Measurements from ENCODE around the gene SRMS. TPM values are rescaled to one million over a fixed set of nuclear protein-coding genes. Genes with fewer than 3 reads are reported as not detected.
A peak's percentile ranks its signal among the peaks of the same experiment; 100 is the strongest.

Gene SRMS
- total RNA-seq, 1 experiment from 2014 or later = not detected

GRCh38 chr20:63539441-63540370 is 7.8 kb downstream of the SRMS start:
- DNase-seq (ENCODE audit: low read depth) = no peak

- DNase-seq (ENCODE audit: low read depth) = no peak
Observed at GRCh38 chr20:63539092-63539430, 8.5 kb downstream of the SRMS start.

DNA sequence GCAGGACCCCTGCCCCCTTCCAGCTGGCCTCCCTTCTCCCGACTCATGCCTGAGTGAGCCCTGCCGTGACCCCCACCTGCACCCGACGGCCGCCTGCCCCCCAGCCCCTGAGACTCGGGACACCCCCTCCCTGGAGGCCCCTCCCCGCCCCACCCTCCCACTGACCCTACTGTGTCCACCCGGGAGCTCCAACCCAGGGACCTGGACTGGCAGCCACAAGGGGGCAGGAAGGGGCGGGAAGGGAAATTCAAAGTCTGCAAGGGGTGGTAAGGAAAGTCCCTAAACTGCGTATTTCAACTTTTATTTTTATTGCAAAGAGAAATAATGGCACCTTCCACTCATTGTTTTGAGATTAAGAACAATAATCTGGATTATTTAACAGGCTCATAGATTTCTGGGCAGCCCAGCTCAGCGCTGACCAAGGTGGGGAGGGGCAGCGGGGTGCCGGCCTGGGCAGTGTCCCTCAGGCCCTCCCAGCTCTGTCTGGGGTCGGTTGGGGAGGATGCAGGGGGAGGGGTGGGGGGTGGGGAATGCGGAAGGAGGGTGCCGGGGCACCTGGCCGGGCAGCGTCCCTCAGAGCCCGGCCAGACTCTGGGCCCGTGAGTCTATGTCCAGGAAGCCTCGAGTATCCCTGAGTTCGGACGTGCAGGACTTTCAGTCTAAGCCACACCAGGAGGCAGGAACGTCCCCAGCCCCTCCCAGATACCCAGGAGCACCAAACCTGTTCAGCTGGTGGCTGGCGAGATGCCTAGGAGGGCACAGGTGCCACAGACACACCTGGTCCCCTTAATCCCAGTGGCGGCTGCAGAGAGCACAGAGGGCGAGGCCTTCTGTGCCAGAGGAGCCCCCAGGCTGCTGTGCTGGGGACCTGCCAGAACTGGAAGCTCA is 9.1 kb downstream of the SRMS start:
- DNase-seq (ENCODE audit: low read depth) = no peak

- peak; percentile 78 for DNase-seq (ENCODE audit: low read depth)
Observed at GRCh38 chr20:63537525-63538203, 9.9 kb downstream of the SRMS start.

DNA sequence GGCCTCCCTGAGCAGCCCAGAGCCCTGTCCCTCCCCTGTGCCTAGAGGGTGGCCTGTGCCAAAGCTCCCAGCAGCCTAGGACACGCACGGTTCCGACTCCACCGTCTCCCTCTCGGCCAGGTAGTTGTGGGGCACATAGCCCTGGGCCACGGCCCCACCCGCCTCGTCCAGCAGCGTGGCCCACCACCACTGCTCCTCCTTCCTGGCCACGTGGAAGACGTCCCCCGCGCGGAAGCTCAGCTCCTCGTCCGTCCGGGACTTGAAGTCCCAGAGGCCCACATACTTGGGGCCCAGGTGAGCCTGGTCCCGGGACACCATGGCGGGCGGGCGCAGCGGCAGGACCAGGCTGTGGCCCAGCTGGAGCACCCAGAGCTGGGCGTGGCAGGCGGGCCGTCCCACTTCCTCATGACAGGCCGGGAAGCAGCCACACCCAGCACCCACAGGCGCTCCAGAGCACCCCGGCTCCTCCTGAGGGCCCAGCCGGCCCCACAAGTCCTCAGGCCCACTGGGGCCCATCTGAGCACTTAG is 10.5 kb downstream of the SRMS start, which contains the start of gene PTK6:
PTK6 (minus strand) TSS at position 380 of the 528 bp plus-strand sequence; CDS start at position 318, 62 bp downstream.
- DNase-seq (ENCODE audit: low read depth) = no peak

GRCh38 chr20:63536241-63536977 is 11.1 kb downstream of the SRMS start:
- DNase-seq (ENCODE audit: low read depth) = peak; percentile 68

- no peak for DNase-seq (ENCODE audit: low read depth)
Observed at GRCh38 chr20:63534831-63535651, 12.5 kb downstream of the SRMS start.

GRCh38 chr20:63534427-63534830 is 13.1 kb downstream of the SRMS start:
- DNase-seq (ENCODE audit: low read depth) = no peak

- no peak for DNase-seq (ENCODE audit: low read depth)
Observed at GRCh38 chr20:63533871-63534393, 13.6 kb downstream of the SRMS start.

DNA sequence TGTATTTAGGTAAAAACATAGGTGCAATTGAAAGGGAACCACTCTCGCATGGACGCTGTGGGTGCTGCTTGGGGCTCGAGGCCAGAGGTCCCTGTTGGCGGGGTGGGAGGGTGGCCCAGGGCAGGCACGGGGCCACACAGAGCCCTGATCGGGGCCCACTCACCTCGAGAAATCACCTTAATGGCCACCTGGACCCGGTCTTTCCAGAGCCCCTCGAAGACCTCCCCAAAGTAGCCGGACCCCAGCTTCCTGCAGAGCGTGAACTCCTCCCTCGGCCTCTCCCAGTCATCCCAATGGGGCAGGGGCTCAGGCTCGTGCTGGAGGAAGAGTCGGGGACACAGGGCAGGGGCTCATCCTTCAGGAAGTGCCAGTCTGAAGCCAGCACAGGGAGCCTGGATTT is 14.2 kb downstream of the SRMS start:
- DNase-seq (ENCODE audit: low read depth) = no peak

GRCh38 chr20:63532449-63532971 is 15.0 kb downstream of the SRMS start:
- DNase-seq (ENCODE audit: low read depth) = no peak

DNA sequence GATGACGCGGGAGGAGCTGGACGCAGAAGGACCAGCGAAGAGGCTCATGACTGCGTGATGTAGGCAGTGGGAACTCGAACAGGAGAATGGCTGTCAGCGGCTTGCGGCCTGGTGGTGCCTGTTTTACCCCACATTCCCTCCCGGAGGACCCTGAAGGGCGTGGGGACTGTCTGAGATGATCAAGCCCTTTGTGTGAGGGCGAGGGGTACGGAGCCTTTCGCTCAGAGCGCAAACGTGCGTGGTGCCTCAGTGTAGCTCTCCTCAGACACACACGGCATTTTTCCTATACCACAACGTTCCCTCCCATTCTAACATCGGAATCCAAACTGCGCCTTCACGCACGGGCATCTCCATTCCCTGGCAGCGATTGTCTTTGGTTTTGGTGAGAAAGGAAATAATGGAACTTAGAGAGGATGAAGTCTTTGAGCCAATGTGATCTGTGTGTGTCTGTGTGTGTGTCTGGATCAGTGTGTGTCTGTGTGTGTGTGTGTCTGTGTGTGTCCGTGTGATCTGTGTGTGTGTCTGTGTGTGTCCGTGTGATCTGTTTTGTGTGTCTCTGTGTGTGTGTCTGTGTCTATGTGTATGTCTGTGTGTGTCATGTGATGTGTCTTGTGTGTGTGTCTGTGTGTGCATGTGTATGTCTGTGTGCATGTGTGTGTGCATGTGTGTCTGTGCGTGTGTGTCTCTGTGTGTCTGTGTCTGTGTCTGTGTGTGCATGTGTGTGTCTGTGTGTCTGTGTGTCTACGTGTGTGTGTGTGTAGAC is 15.7 kb downstream of the SRMS start:
- DNase-seq (ENCODE audit: low read depth) = no peak

DNA sequence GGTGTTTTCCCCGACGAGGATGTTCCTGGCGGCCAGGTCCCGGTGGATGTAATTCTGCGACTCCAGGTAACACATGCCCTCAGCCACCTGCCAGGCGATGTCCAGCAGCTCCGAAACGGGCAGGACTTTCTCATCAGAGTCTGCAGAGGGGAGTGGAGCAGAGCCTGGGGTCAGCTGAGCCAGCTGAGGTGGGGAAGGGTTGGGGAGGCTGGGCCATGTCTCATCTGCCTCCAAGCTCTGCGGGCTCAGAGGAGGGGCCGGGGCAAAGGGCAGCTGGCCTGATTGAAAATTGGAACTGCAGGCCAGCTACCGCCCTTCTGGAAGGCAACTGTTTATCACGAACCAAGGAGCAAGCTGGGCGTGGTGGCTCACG is 16.8 kb downstream of the SRMS start:
- no peak for DNase-seq (ENCODE audit: low read depth)

DNA sequence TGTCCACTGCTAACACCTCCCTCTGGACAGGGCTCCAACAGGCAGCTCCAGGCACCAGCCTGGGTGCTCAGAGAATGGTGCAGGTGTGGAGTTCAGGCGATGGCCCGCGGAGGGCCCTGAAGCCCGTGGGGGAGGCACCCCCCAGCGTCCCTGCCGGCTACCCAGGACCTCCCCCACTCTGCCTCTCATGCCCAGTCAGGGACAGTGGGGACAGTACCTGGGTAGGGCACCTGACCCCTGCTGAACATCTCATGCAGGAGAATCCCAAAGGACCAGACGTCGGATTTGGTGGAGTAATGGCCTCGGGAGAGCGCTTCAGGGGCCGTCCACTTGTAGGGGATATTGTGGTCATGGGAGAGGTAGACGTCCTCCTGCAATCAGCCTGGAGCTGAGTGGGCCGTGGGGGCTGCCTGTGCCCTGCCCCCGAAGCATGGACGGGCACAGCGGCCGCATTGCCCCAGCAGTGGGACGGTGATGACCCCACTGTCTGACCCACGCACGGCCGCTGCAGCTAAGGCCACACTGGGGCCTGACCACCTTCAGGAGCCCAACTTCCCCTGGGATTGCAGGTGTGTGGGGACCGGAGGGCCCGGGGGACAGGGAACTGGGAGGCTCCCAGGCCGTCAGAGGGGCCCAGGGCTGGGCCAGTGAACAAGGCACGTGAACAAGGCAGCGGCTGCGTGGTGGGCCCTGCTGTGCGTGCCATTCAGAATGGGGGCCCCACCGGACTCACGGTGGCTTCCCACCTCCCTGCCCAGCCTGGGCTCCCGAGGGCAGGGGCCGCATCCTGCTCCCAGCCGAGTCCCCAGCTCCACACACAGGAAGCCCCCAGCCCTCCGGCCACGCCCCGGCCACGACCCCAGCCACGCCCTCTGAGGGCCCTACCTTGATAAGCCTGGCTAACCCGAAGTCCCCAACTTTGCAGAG is 17.4 kb downstream of the SRMS start:
- no peak for DNase-seq (ENCODE audit: low read depth)

GRCh38 chr20:63529180-63529860 is 18.2 kb downstream of the SRMS start:
- no peak for DNase-seq (ENCODE audit: low read depth)

- DNase-seq (ENCODE audit: low read depth) = no peak
Observed at GRCh38 chr20:63527184-63527583, 20.4 kb downstream of the SRMS start.

GRCh38 chr20:63525971-63526370 is 21.6 kb downstream of the SRMS start:
- no peak for DNase-seq (ENCODE audit: low read depth)

Measured in M059J (cell line).